NCI-H2081 (cell line): ENCODE measurements around the gene AGAP1.
A peak's percentile ranks its signal among the peaks of the same experiment; 100 is the strongest.

ENCODE experiments used
- DNase-seq, 2 experiments: peaks; one replicate each; lab custom pipeline; 2025; lab: John Stamatoyannopoulos, UW

The AGAP1 gene

GRCh38 chr2:235966396-235966795 is 472.6 kb downstream of the AGAP1 start:
- DNase-seq = no peak

GRCh38 chr2:235966932-235967757 is 473.3 kb downstream of the AGAP1 start:
- DNase-seq = no peak

DNA sequence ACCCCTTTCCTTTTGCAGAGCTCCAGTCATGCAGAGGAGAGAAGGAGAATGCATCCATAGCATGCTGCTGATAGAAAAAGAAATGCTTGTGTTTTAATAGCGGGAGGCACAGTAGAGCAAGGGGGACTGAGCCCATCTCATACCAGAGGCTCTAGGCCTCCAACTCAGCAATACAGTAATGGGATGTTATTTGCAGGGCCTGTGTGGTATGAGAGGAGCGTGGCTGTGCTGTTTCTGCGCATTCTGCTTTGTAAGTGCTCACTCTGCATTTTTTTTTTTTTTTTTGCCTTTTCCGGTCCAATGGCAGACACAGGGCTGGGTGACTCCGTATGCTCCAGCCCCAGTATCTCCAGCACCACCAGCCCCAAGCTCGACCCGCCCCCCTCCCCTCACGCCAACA is 474.3 kb downstream of the AGAP1 start:
- no peak for DNase-seq

- DNase-seq = no peak
These were observed 474.9 kb downstream of the AGAP1 start for GRCh38 chr2:235968616-235969324.

GRCh38 chr2:235970204-235971040 is 476.6 kb downstream of the AGAP1 start:
- DNase-seq = no peak

DNA sequence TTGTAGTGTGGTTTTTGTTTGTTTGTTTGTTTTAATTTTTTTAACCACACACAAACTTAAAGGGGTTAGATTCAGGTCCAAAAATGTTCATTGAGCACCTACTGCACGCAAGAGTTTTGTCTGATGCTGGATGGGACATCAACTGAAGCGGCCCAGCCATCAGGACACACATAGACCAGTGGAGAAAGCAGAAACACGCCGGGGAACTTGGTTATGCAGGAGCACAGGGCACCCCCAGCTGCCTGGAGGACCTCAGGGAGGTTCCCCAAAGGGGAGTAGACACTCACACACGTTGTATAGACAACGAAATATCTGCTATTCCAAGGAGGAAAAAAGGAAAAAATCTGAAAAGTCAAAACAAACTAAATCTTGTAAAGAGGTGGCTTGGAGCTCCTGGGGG is 482.7 kb downstream of the AGAP1 start:
- no peak for DNase-seq

GRCh38 chr2:235976956-235977355 is 483.1 kb downstream of the AGAP1 start:
- no peak for DNase-seq

DNA sequence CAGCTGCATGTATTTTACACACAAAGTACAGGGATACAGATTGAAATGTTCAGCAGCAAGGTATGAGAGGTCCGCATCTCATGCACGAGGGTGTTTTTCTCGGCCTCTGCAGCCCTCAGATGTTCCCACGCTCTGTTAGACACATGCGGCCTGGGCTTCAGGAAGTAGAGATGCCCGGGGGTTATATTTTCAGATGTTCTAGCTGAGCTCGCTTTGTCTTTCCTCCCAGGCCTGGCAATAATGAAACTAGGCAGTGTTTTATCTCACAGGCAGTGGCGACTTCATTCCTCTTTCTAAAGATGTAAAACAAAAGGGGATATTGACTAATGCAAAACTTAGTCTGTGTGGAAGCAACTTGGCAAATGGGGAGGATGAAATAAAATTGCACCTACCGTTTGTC is 483.6 kb downstream of the AGAP1 start:
- DNase-seq = no peak

GRCh38 chr2:235978022-235978421 is 484.2 kb downstream of the AGAP1 start:
- DNase-seq = no peak

DNA sequence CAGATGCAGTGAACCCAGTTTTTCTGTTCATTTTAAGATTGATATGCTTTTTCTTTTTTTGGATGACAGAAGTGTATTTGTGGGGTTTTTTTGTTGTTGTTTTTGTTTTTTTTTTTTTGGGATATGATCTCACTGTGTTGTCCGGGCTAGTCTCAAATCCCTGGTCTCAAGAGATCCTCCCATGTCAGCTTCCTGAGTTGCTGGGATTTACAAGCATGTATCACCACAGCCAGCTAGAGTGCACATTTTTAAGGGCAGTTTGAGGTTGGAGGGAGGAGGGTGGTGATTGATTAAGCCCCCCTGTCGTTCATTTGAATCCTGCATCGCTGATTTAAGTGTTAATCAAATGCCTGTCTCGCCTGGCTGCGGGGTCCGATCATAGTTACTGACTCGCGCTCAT is 485.2 kb downstream of the AGAP1 start:
- no peak for DNase-seq

- DNase-seq = peak in 1 of 2 experiments; percentile 12
These were observed 486.1 kb downstream of the AGAP1 start for GRCh38 chr2:235979753-235980435.

DNA sequence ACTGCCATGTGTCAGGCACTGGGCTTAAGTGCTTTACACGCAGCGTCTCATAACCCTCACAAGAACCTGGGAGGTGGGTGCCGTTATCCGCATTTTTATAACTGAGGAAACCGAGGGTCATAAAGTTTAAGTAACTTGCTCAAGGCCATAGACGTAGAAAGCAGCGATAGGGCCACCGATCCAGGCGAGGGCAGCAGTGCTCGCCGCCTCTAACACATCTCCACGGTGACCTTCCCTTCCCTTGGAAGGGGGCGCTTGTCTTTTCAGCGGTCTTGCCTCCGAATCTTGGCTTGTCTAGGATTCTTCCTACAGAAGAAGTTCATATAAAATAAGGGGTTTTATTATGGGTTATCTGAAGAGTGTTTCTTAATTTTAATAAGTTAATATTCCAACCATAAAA is 487.8 kb downstream of the AGAP1 start:
- DNase-seq = no peak

- DNase-seq = no peak
These were observed 489.2 kb downstream of the AGAP1 start for GRCh38 chr2:235983016-235983415.

DNA sequence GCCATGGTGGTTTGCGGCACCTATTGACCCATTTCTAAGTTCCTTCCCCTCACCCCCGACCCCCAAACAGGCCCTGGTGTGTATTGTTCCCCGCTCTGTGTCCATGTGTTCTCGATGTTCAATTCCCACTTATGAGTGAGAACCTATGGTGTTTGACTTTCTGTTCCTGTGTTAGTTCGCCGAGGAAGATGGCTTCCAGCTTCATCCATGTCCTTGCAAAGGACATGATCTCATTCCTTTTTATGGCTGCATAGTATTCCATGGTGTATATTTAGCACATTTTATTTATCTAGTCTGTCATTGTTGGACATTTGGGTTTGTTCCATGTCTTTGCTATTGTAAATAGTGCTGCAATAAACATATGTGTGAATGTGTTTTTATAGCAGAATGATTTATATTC is 490.7 kb downstream of the AGAP1 start:
- no peak for DNase-seq

DNA sequence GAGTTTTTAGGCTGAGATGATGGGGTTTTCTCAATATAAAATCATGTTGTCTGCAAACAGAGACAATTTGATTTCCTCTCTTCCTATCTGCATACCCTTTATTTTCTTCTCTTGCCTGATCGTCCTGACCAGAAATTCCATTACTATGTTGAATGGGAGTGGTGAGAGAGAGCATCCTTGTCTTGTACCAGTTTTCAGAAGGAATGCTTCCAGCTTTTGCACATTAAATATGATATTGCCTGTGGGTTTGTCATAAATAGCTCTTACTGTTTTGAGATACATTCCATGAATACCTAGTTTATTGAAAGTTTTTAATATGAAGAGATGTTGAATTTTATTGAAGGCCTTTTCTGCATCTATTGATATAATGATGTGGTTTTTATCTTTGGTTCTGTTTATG is 492.5 kb downstream of the AGAP1 start:
- no peak for DNase-seq

GRCh38 chr2:235988271-235989015 is 494.6 kb downstream of the AGAP1 start:
- DNase-seq = no peak

GRCh38 chr2:235989591-235989990 is 495.7 kb downstream of the AGAP1 start:
- DNase-seq = no peak

DNA sequence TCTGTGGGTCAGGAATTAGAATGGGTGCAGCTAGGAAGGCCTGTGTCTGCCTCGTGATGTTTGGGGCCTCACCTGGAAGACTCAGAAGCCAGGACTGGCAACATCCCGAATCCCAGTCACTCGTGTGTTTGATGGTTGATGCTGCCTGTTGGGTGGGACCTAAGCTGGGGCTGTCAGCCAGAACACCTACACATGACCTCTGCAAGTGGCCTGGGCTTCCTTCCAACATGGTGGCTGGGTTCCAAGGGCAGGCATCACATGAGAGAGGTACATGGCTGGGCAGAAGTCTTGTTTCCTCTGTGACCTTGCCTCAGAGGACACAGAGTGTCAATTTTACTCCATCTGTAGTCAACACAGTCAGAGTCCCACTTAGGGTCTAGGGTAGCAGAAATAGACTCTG is 496.5 kb downstream of the AGAP1 start:
- DNase-seq = no peak

GRCh38 chr2:235992024-235992423 is 498.2 kb downstream of the AGAP1 start:
- DNase-seq = no peak

- DNase-seq = no peak
These were observed 502.6 kb downstream of the AGAP1 start for GRCh38 chr2:235996419-235996818.

- no peak for DNase-seq
These were observed 505.2 kb downstream of the AGAP1 start for GRCh38 chr2:235999011-235999410.
